Ovary (tissue), 3 donors: Measurements from ENCODE around the gene CHST9.

Experiments
- POLR2A ChIP-seq: fragments of 450-650 bp; IDR thresholded peaks from one replicate; pipeline ENCODE4 v1.6.1; 2017; ENCODE audit warnings: antibody characterized with exemption, mild to moderate bottlenecking, moderate library complexity
- TF ChIP-seq, protein P1 (sequence below), 3 donors: fragments of 450-650 bp in 2 of 3; fragments of 200-600 bp in 1 of 3; IDR thresholded peaks; one replicate each; pipeline versions ENCODE4 v1.5.1 to v1.8.0; 2016 to 2022; ENCODE audit warnings: antibody characterized with exemption in 3 of 3, mild to moderate bottlenecking in 1 of 3
- donor health status: DM: no; HTN: no; CAD: no.

DNA sequence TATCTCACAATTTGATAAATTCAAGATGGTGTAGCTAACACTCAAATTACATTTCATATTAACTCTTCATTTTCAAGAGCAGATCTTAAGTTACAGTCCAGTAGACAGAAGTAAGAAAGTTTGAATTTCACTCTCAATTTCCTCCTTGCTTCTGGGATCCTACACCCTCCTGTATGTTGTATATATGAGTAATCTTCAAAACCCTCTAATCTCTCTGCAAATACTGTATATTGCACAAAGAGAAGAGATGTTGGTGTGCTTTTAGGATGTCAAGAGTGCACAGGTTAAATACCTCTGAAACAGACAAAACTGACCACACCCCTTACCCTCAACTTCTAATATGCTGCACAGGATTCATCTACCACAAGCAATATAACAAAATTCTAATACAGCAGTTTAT is 6.7 kb downstream of the CHST9 start:
- no peak for TF ChIP-seq POLR2A
- TF ChIP-seq, protein P1, sequence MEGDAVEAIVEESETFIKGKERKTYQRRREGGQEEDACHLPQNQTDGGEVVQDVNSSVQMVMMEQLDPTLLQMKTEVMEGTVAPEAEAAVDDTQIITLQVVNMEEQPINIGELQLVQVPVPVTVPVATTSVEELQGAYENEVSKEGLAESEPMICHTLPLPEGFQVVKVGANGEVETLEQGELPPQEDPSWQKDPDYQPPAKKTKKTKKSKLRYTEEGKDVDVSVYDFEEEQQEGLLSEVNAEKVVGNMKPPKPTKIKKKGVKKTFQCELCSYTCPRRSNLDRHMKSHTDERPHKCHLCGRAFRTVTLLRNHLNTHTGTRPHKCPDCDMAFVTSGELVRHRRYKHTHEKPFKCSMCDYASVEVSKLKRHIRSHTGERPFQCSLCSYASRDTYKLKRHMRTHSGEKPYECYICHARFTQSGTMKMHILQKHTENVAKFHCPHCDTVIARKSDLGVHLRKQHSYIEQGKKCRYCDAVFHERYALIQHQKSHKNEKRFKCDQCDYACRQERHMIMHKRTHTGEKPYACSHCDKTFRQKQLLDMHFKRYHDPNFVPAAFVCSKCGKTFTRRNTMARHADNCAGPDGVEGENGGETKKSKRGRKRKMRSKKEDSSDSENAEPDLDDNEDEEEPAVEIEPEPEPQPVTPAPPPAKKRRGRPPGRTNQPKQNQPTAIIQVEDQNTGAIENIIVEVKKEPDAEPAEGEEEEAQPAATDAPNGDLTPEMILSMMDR (IDR thresholded peaks at IDR 0.05) = no peak
